HepG2 (cell line): ENCODE measurements around the gene PRMT5. TPM values are rescaled to one million over a fixed set of nuclear protein-coding genes. Genes with fewer than 3 reads are reported as not detected.

Source experiments
- ATAC-seq: fragments of 200-7000 bp; cut with Tn5 transposase; 3 replicates; pipeline ENCODE4 v1.9.1; 2020; ENCODE audit warnings: mild to moderate bottlenecking, moderate library complexity
- BruUV-seq: library from RNA; stranded (reverse); fragments of 400-500 nt; replicated peaks from 2 replicates; lab custom pipeline; 2021; lab: Mats Ljungman, UMichigan
- CTCF ChIA-PET: fragments of 300-600 bp; formaldehyde crosslinking; extraction: SDS; loops from one replicate; lab custom pipeline; 2021; ENCODE audit warnings: low total read pairs, inconsistent platforms, low intra/inter-chr PET ratio; lab: Yijun Ruan, JAX
- POLR2A ChIA-PET: fragments of 350-600 bp; sonication (Branson Sonifier 250); formaldehyde crosslinking; loops from one replicate; lab custom pipeline; 2020; ENCODE audit warnings: antibody characterized with exemption, inconsistent platforms; lab: Yijun Ruan, JAX
- DNase-seq: peaks from one replicate; pipeline ENCODE4 v3.0.0-alpha.2; 2015; ENCODE audit warnings: low spot score
- FAIRE-seq: peaks from 3 replicates; lab custom pipeline; 2011; peaks lifted over from hg19 to GRCh38; lab: Jason Lieb, UNC
- H2AFZ ChIP-seq: one replicate; pipeline ENCODE4 v1.6.1; 2011; ENCODE audit warnings: low read length, inconsistent platforms
- H3K27ac ChIP-seq: fragments of 300-600 bp; 3 replicates; pipeline ENCODE4 v1.8.0; 2011; ENCODE audit warnings: mixed run types, mild to moderate bottlenecking, mixed read lengths, low read length, inconsistent platforms; ENCODE audit not compliant: insufficient read depth; ENCODE audit errors: extremely low read length
- H3K27me3 ChIP-seq, 2 experiments: fragments of 200-600 bp in 1 of 2; 2 replicates in 1 of 2; 3 replicates in 1 of 2; pipeline versions ENCODE4 v1.6.0 to v1.8.0; 2011; ENCODE audit warnings: low read length in 2 of 2, mild to moderate bottlenecking in 2 of 2, moderate library complexity in 2 of 2, inconsistent platforms in 1 of 2; ENCODE audit not compliant: insufficient read depth in 2 of 2, control insufficient read depth in 1 of 2
- H3K36me3 ChIP-seq, 2 experiments: fragments of 200-600 bp in 1 of 2; replicated peaks in 1 of 2; 2 replicates in 1 of 2; 3 replicates in 1 of 2; pipeline versions ENCODE4 v1.5.1 to v1.8.0; 2011; ENCODE audit warnings: low read length in 2 of 2, inconsistent platforms in 1 of 2; ENCODE audit not compliant: insufficient read depth in 2 of 2, control insufficient read depth in 1 of 2
- H3K4me1 ChIP-seq: 2 replicates; pipeline ENCODE4 v1.5.1; 2012; ENCODE audit warnings: low read length, inconsistent platforms; ENCODE audit not compliant: insufficient read depth
- H3K4me2 ChIP-seq: 2 replicates; pipeline ENCODE4 v1.6.0; 2011; ENCODE audit warnings: low read depth, low read length, inconsistent platforms
- H3K4me3 ChIP-seq, 3 experiments: fragments of 200-600 bp in 1 of 3; sonication (generic), shearing (Covaris generic) in 1 of 3; replicated peaks in 1 of 3; 2 replicates each; pipeline ENCODE4 v1.5.1; 2011 to 2016; ENCODE audit warnings: low read length in 3 of 3, inconsistent platforms in 2 of 3, low read depth in 2 of 3, mild to moderate bottlenecking in 2 of 3, control low read depth in 1 of 3, mixed read lengths in 1 of 3; ENCODE audit not compliant: insufficient read depth in 1 of 3
- H3K79me2 ChIP-seq: one replicate; pipeline ENCODE4 v1.6.1; 2011; ENCODE audit warnings: low read length, inconsistent platforms; ENCODE audit not compliant: insufficient read depth
- H3K9ac ChIP-seq: 2 replicates; pipeline ENCODE4 v1.6.0; 2011; ENCODE audit warnings: mild to moderate bottlenecking, low read depth, low read length, inconsistent platforms; ENCODE audit not compliant: insufficient read depth
- H3K9me3 ChIP-seq: 2 replicates; pipeline ENCODE4 v1.5.1; 2012; ENCODE audit warnings: mild to moderate bottlenecking, low read length
- H4K20me1 ChIP-seq: 2 replicates; pipeline ENCODE4 v1.6.0; 2011; ENCODE audit warnings: inconsistent platforms, mild to moderate bottlenecking, low read length, moderate library complexity; ENCODE audit not compliant: insufficient read depth
- ARID4A ChIP-seq: sonication (generic); formaldehyde crosslinking; IDR thresholded peaks from 2 replicates; pipeline ENCODE4 v1.5.0; 2020; ENCODE audit warnings: mild to moderate bottlenecking, missing genetic modification reagents, borderline replicate concordance
- MTERF4 ChIP-seq: sonication (generic); formaldehyde crosslinking; IDR thresholded peaks from 2 replicates; pipeline ENCODE4 v1.8.0; 2023; ENCODE audit warnings: mild to moderate bottlenecking, missing genetic modification reagents
- RBFOX2 ChIP-seq: fragments of 200-400 bp; formaldehyde crosslinking; IDR thresholded peaks from 2 replicates; pipeline ENCODE4 v1.6.1; 2017; ENCODE audit warnings: low read depth, mild to moderate bottlenecking, low read length
- WGBS: methylation state at CpG from one replicate; pipeline ENCODE4 v1.1.6; 2017; ENCODE audit warnings: low lambda C conversion rate; 5-methylcytosine and 5-hydroxymethylcytosine counted together
- in situ Hi-C: cut with HindIII; loops from 2 replicates; pipeline ENCODE4 v1.10.0; 2017; ENCODE audit warnings: low pct_unique_long_range_greater_than_20kb; ENCODE audit not compliant: extremely low pct_ligation_motif_present
- intact Hi-C: fragments of 100-400 bp; cut with micrococcal nuclease; formaldehyde crosslinking; loops from one replicate; pipeline ENCODE4 v1.10.0; 2022; ENCODE audit not compliant: unreplicated experiment
- polyA plus RNA-seq, 8 experiments: library from polyadenylated mRNA; depleted of rRNA in 3 of 8; stranded (reverse) in 7 of 8; unstranded in 1 of 8; fragments of >200 nt; fragmentation: Illumina TruSeq in 4 of 8; extraction: Trizol in 4 of 8; gene quantifications; 2 replicates each; pipeline versions ENCODE4 v1.2.1 to v1.2.3, GENCODE V29; 2011 to 2016; ENCODE audit warnings: low read depth in 4 of 8, missing spikeins in 1 of 8, mixed read lengths in 1 of 8; ENCODE audit not compliant: insufficient read depth in 1 of 8
- total RNA-seq, 5 experiments: library from RNA; depleted of rRNA; stranded (reverse); fragments of >200 nt; fragmentation: Illumina TruSeq; extraction: Trizol; gene quantifications; 2 replicates each; pipeline ENCODE4 v1.2.3, GENCODE V29; 2016; ENCODE audit warnings: low read depth in 1 of 5

Gene PRMT5
- total and polyA plus RNA-seq, 2 of the 13 experiments (the other 11 are each of a cell fraction or from before 2014, with no cell fraction given): 210 to 354 TPM

- 97% methylated on average over 4 of the region's 4 CpGs for WGBS
- ATAC-seq (no peak), FAIRE-seq (no peak), DNase-seq (no peak)
- ChIA-PET CTCF (no interaction called here), POLR2A (interaction anchor here (1.4 to 6.1 kb wide), 5 partner anchors 9 to 56 kb away, joined by 5 to 112 read pairs (median 27); partner anchors contain the start of genes AJUBA, HAUS4, LRP10 and RBM23)
- peaks cover 27% of the 10 kb centered on the region for H3K4me1 ChIP-seq
- no peak overlapping the region for H3K4me2 ChIP-seq
- H3K27ac ChIP-seq: no peak overlapping the region
- H3K36me3 ChIP-seq: peaks cover 48 to 57% of the 10 kb centered on the region in 2 experiments
- no peak overlapping the region for H3K9ac ChIP-seq
- intact Hi-C loops (no loop called here), in situ Hi-C loops (no loop called here)
- TF ChIP-seq RBFOX2 (peak; percentile 71), ARID4A (CRISPR knock-in tag) (0 out of 2 replicates have a peak, but pooled peaks have one; percentile 8), MTERF4 (no peak)
- H3K27me3 ChIP-seq: no peaks in the 10 kb centered on the region; a peak in 1 of 5 replicates
- H4K20me1 ChIP-seq: no peaks in the 10 kb centered on the region
- BruUV-seq: no TSS peak
- no peak overlapping the region for H2AFZ ChIP-seq
- no peak overlapping the region for H3K4me3 ChIP-seq
- no peaks in the 10 kb centered on the region for H3K9me3 ChIP-seq
- H3K79me2 ChIP-seq: peaks cover 21% of the 10 kb centered on the region
These were observed 2.9 kb downstream of the PRMT5 start for GRCh38 chr14:22926316-22926715.
